Heart left ventricle (tissue), 13 donors: ENCODE measurements around the gene FAAP100.

Experiments used
- POLR2A ChIP-seq, 2 donors: fragments of 450-650 bp; IDR thresholded peaks; one replicate each; pipeline ENCODE4 v1.6.1; 2017; ENCODE audit warnings: antibody characterized with exemption in 2 of 2, mild to moderate bottlenecking in 2 of 2, moderate library complexity in 2 of 2
- TF ChIP-seq, protein P1 (sequence below), 12 donors: fragments of 200-600 bp; sonication (generic) in 4 of 12; IDR thresholded peaks; one replicate each; pipeline versions ENCODE4 v1.5.0 to v1.8.0; 2018 to 2022; ENCODE audit warnings: antibody characterized with exemption in 12 of 12, mild to moderate bottlenecking in 5 of 12
- donor health status: ischemic (EF 13 %, LVEDD 7.1; RV severe dilation, severe dysfunction).
- donor health status: DM: no; HTN: yes; CAD: no.
- donor health status: DM: no; HTN: no; CAD: no.
- donor health status: ischemic (EF 25% LVEDD 6.9; RV normal size, moderate dysfunction).
- donor health status: ischemic (EF 25% LVEDD 5.7; RV mildly dilated, moderate dysfunction).
- donor health status: ischemic (EF 35%, LVEDD 5.7; RV mildly dilated, moderate dysfunction).
- donor health status: nonischemic (EF 11% LVEDD 7.7; RV severe dilation, severe dysfunction).
- donor health status: DM: yes; HTN: yes; CAD: no.
- donor health status: PGD.
- donor health status: ischemic (EF 29% LVEDD 5.4; RV normal size, mild dysfunction).
- donor health status: nonischemic (EF 23%, LVEDD 6.1; RV moderate dilation, normal function).

DNA sequence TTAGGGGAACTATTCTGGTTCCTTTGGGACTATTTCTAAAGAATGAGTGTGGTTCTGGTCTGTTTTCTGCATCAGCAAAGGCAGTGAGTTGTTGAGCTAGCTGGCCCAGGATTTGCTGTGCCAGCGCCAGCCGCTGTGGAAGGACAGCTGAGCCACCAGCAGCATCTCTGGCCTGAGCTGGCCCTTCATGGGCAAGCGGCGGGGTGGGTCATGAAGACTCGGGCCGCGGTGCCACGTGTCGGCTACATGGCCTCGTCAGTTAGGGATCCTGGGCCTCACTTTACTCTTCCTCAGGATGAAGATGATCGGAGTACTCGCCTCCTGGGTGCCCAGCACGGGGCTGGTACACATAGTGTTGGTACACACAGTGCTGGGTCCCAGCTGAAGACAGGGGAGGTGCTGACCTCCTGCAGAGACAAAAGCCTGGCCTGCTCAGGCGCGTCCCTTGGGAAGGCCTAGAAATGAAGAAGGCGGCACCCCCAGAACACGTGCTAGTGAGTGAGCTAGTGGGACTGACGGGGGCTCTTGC, 17.9 kb upstream of the FAAP100 start:
- TF ChIP-seq, protein P1, sequence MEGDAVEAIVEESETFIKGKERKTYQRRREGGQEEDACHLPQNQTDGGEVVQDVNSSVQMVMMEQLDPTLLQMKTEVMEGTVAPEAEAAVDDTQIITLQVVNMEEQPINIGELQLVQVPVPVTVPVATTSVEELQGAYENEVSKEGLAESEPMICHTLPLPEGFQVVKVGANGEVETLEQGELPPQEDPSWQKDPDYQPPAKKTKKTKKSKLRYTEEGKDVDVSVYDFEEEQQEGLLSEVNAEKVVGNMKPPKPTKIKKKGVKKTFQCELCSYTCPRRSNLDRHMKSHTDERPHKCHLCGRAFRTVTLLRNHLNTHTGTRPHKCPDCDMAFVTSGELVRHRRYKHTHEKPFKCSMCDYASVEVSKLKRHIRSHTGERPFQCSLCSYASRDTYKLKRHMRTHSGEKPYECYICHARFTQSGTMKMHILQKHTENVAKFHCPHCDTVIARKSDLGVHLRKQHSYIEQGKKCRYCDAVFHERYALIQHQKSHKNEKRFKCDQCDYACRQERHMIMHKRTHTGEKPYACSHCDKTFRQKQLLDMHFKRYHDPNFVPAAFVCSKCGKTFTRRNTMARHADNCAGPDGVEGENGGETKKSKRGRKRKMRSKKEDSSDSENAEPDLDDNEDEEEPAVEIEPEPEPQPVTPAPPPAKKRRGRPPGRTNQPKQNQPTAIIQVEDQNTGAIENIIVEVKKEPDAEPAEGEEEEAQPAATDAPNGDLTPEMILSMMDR (IDR thresholded peaks at IDR 0.05): no peak
- TF ChIP-seq POLR2A (IDR thresholded peaks at IDR 0.05): no peak
